Measurements from ENCODE around the gene RS1.

The RS1 gene

GRCh38 chrX:18674417-18674787 is 2.5 kb upstream of the RS1 start:
- peak in 1 of 2 donors; percentile 1 for DNase-seq (ENCODE audit: extremely low read depth in 1 of 2, low read depth in 1 of 2)

- no peak for DNase-seq (ENCODE audit: extremely low read depth in 1 of 2, low read depth in 1 of 2)
Observed at GRCh38 chrX:18668071-18668835, 3.7 kb downstream of the RS1 start.

GRCh38 chrX:18666614-18667013 is 5.3 kb downstream of the RS1 start:
- DNase-seq (ENCODE audit: extremely low read depth in 1 of 2, low read depth in 1 of 2): no peak

GRCh38 chrX:18664947-18665346 is 7.0 kb downstream of the RS1 start:
- no peak for DNase-seq (ENCODE audit: extremely low read depth in 1 of 2, low read depth in 1 of 2)

- no peak for DNase-seq (ENCODE audit: extremely low read depth in 1 of 2, low read depth in 1 of 2)
Observed at GRCh38 chrX:18661273-18661672, 10.6 kb downstream of the RS1 start.

- DNase-seq (ENCODE audit: extremely low read depth in 1 of 2, low read depth in 1 of 2): no peak
Observed at GRCh38 chrX:18654875-18655836, 16.8 kb downstream of the RS1 start.

GRCh38 chrX:18652636-18653035 is 19.3 kb downstream of the RS1 start:
- no peak for DNase-seq (ENCODE audit: extremely low read depth in 1 of 2, low read depth in 1 of 2)

GRCh38 chrX:18650662-18651061 is 21.2 kb downstream of the RS1 start:
- no peak for DNase-seq (ENCODE audit: extremely low read depth in 1 of 2, low read depth in 1 of 2)

GRCh38 chrX:18649498-18649951 is 22.4 kb downstream of the RS1 start:
- no peak for DNase-seq (ENCODE audit: extremely low read depth in 1 of 2, low read depth in 1 of 2)

GRCh38 chrX:18647621-18648020 is 24.3 kb downstream of the RS1 start:
- DNase-seq (ENCODE audit: extremely low read depth in 1 of 2, low read depth in 1 of 2): no peak

GRCh38 chrX:18643853-18644252 is 28.1 kb downstream of the RS1 start:
- no peak for DNase-seq (ENCODE audit: extremely low read depth in 1 of 2, low read depth in 1 of 2)

GRCh38 chrX:18643243-18643642 is 28.7 kb downstream of the RS1 start:
- no peak for DNase-seq (ENCODE audit: extremely low read depth in 1 of 2, low read depth in 1 of 2)

GRCh38 chrX:18640686-18641085 is 31.2 kb downstream of the RS1 start:
- no peak for DNase-seq (ENCODE audit: extremely low read depth in 1 of 2, low read depth in 1 of 2)

- no peak for DNase-seq (ENCODE audit: extremely low read depth in 1 of 2, low read depth in 1 of 2)
Observed at GRCh38 chrX:18639280-18639679, 32.6 kb downstream of the RS1 start.

- no peak for DNase-seq (ENCODE audit: extremely low read depth in 1 of 2, low read depth in 1 of 2)
Observed at GRCh38 chrX:18638398-18638797, 33.5 kb downstream of the RS1 start.

- no peak for DNase-seq (ENCODE audit: extremely low read depth in 1 of 2, low read depth in 1 of 2)
Observed at GRCh38 chrX:18630934-18631333, 41.0 kb downstream of the RS1 start.

- DNase-seq (ENCODE audit: extremely low read depth in 1 of 2, low read depth in 1 of 2): no peak
Observed at GRCh38 chrX:18624599-18624998, 47.3 kb downstream of the RS1 start.

GRCh38 chrX:18620349-18620748 is 51.6 kb downstream of the RS1 start:
- no peak for DNase-seq (ENCODE audit: extremely low read depth in 1 of 2, low read depth in 1 of 2)

GRCh38 chrX:18619288-18619687 is 52.6 kb downstream of the RS1 start:
- no peak for DNase-seq (ENCODE audit: extremely low read depth in 1 of 2, low read depth in 1 of 2)

GRCh38 chrX:18617407-18617750 is 54.5 kb downstream of the RS1 start:
- no peak for DNase-seq (ENCODE audit: extremely low read depth in 1 of 2, low read depth in 1 of 2)

GRCh38 chrX:18616688-18617406 is 55.1 kb downstream of the RS1 start:
- no peak for DNase-seq (ENCODE audit: extremely low read depth in 1 of 2, low read depth in 1 of 2)
